ENCODE results near the gene SLC1A2. TPM values are rescaled to one million over a fixed set of nuclear protein-coding genes. Genes with fewer than 3 reads are reported as not detected.

Gene SLC1A2
- total RNA-seq, 4 donors from 2014 or later = 0.65 to 1.3 (median 0.68) TPM; not detected in 1

DNA sequence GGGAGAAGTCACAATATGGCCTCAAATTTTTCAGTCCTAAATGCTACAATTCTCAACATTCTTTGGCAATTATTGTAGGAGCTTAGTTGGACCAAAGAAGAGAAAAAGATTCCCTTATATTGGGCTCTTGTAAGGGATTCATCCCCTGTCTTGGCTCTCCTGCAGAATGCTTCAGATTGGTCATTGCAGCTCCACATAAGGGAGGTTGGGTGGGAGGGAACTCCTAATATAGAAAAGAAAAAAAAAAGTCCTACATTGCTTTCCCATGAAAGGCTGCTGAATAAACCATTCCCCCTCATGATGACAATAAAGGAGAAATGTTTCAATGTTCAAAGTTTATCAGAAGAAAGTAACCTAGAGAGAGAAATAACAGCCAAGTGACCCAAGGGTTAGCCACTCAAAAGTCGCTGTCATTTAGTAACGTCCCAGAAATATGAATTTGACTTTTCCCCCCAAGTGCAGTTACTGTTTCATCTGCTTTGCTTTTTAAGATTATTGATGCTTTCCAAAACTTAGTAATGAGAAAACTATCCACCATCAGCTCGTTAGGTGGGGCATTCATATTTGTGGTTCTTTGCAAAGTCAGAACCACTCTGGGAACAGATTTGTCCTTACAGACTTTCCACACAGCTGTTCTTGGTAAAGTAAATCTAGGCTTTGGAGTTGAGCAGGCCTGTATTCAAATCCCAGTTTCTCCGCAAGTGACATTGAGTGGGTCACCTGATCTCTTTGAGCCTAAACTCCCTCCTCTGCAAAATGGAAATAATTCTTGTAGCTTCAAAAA, 5.0 kb upstream of the SLC1A2 start:
- no peak for TF ChIP-seq CTCF (IDR thresholded peaks at IDR 0.05; ENCODE audit: low read depth)

DNA sequence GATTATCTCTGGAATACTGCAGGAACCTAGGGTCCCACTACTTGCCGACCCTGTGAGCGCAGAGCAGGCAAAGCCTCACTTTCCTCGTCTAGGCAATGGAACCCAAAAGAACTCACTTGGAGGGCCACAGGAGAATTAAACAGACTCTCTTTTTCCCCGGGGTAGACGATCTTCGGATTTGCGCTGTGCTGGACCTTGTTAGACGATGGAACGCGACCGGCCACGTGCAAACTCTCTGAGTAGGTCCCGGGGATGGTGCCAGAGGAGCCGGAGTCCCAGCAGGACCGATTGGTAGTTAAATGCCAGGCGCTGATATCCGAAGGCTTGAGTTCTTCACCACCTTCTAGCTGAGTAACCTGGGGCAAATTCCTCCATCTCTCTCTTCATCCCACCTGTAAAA, 1.0 kb upstream of the SLC1A2 start:
- no peak for TF ChIP-seq CTCF (IDR thresholded peaks at IDR 0.05; ENCODE audit: low read depth)

DNA sequence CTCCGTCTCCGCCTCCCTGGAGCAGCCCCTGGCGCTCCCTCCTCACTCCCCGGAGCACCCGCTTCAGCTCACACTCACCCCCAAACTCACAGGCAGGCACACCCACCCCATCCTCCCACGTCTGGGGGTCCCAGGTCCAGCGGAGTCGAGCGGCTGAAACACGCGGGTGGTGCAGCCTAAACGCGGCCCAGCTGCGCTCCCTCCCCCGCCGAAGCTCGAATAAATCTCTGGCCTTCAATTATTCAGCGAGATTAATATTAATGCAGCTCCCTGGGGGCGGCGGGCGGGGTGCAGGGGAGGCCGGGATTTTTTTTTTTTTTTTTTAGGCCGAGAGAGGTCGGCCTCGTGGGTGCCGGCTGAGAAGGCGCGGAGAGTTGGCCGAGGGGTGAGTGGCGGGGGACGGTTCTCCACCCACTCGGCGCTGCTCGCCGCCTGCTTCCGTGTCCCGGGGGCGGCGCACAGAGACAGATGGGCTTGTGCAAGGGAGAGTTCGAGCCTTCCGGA, 524 bp upstream of the SLC1A2 start:
- TF ChIP-seq CTCF (IDR thresholded peaks at IDR 0.05; ENCODE audit: low read depth) = no peak

DNA sequence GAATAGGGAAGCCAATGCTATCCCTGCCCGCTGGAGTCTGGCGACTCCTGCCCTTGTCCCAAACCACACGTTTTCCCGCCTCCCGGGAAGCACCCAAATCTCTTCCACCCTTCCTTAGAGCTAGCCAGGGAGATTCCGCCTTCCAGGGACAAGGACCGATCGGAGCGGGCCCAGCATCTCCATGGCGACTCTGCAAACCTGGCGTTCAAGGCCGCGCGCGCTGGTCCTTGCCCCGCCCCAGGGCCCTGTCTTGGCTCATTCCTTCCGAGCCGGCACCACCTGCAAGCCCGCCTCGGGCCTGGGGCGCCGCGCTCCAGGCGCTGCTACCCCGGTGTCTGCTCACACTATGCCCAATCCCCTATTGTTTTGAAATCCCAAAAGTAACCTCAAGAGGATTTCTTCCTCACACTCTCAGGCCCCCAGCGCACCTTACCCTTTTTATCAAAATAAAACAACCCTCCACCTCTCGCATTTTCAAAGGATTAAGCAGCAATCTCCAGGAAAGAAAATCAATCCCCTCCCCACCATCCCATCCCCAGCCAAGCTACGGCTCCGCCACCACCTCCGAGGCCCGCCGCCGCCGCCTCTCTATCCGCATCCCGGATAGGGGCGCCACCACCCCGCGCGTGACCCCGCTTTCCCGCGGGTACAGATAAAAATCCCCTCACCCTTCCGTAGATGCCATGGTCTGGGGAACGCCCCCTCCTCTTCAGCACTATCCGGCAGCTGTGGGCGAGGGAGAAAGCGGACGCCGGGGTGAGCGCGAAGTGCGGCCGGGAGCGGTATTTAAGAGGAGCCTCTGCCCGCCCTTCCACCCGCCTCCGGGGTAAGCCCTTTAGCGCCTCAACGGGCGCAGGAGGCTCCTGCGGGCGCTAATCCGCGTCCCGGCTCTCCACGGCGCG, 825 bp downstream of the SLC1A2 start:
- TF ChIP-seq CTCF (IDR thresholded peaks at IDR 0.05; ENCODE audit: low read depth) = no peak

GRCh38 chr11:35415487-35415886, 3.9 kb downstream of the SLC1A2 start:
- TF ChIP-seq CTCF (IDR thresholded peaks at IDR 0.05; ENCODE audit: low read depth) = no peak

DNA sequence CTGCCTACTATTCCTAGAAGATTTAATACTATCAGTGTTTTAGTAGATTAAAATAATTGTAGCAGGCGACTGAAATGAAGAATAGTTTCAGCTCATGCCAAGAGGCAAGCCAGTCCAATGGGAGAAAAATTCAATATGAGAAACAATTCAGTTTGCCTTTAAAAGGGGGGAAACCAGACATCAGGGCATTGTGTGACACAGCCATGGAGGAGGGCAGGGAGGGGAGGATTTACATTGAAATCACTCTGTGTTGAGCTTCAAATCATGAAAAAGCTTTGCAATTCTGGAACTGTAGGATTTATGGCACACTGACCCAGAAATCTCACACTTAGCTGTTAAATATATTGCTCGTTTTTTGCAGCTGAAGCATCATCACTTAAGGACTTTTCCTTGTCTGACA, 4.6 kb downstream of the SLC1A2 start:
- TF ChIP-seq CTCF (IDR thresholded peaks at IDR 0.05; ENCODE audit: low read depth) = no peak

DNA sequence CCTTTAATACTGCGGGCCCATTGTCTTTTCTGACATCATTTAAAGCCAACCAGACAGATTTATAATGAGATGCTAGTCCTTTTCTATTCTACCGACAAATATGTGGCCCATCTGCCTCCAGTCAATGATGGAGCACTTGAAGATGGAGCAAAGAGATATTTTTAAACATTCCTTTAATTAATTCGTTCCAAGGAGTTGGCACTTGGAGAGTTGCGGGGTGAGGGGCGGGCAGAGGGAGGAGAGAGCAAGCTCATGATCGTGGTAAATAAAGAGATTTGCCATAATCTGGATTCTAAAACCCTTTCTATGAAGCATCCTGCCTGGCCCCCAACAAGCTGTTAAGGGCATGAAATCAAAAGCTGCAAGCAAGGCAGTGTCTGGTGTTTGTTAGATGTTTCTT, 5.0 kb downstream of the SLC1A2 start:
- TF ChIP-seq CTCF (IDR thresholded peaks at IDR 0.05; ENCODE audit: low read depth) = no peak
